Fibroblast of lung (primary cell): ENCODE measurements around the gene CIB4. TPM values are rescaled to one million over a fixed set of nuclear protein-coding genes. Genes with fewer than 3 reads are reported as not detected.

Experiments used
- DNase-seq, 2 donors: peaks; one replicate each; pipeline versions ENCODE4 v3.0.0 to v3.0.0-alpha.2; 2010; ENCODE audit warnings: low read depth in 2 of 2
- H2AFZ ChIP-seq: 2 replicates; pipeline ENCODE4 v1.5.1; 2012; ENCODE audit warnings: low read length, control low read depth, inconsistent platforms
- H3K27ac ChIP-seq: 2 replicates; pipeline ENCODE4 v1.5.1; 2011; ENCODE audit warnings: low read length, control low read depth; ENCODE audit not compliant: insufficient read depth
- H3K27me3 ChIP-seq: 2 replicates; pipeline ENCODE4 v1.5.1; 2011; ENCODE audit warnings: mild to moderate bottlenecking, low read length; ENCODE audit not compliant: control insufficient read depth, insufficient read depth
- H3K36me3 ChIP-seq: 2 replicates; pipeline ENCODE4 v1.5.1; 2011; ENCODE audit warnings: low read length; ENCODE audit not compliant: control insufficient read depth, insufficient read depth
- H3K4me1 ChIP-seq: 2 replicates; pipeline ENCODE4 v1.5.1; 2011; ENCODE audit warnings: low read length; ENCODE audit not compliant: control insufficient read depth, insufficient read depth; ENCODE audit errors: extremely low read depth
- H3K4me2 ChIP-seq: 2 replicates; pipeline ENCODE4 v1.5.1; 2011; ENCODE audit warnings: low read length, control low read depth; ENCODE audit not compliant: insufficient read depth; ENCODE audit errors: extremely low read depth
- H3K4me3 ChIP-seq, 4 experiments: fragments of 200-600 bp in 1 of 4; sonication (generic) in 1 of 4; replicated peaks in 1 of 4; 2 replicates each; pipeline ENCODE4 v1.5.1; 2011 to 2016; ENCODE audit warnings: low read length in 4 of 4, low read depth in 3 of 4, mild to moderate bottlenecking in 3 of 4, control low read depth in 2 of 4, inconsistent platforms in 1 of 4, mixed read lengths in 1 of 4; ENCODE audit not compliant: insufficient read depth in 1 of 4; ENCODE audit errors: control extremely low read depth in 1 of 4
- H3K79me2 ChIP-seq: 2 replicates; pipeline ENCODE4 v1.5.1; 2012; ENCODE audit warnings: mild to moderate bottlenecking, low read length, inconsistent platforms; ENCODE audit not compliant: control insufficient read depth, insufficient read depth
- H3K9ac ChIP-seq: 2 replicates; pipeline ENCODE4 v1.5.1; 2011; ENCODE audit warnings: mild to moderate bottlenecking, low read length, control low read depth; ENCODE audit not compliant: insufficient read depth
- H3K9me3 ChIP-seq: 2 replicates; pipeline ENCODE4 v1.5.1; 2012; ENCODE audit warnings: low read depth, low read length; ENCODE audit not compliant: control insufficient read depth, insufficient read depth
- H4K20me1 ChIP-seq: 2 replicates; pipeline ENCODE4 v1.5.1; 2011; ENCODE audit warnings: low read length; ENCODE audit not compliant: control insufficient read depth, insufficient read depth; ENCODE audit errors: extremely low read depth
- CTCF ChIP-seq, 2 donors: IDR thresholded peaks in 1 of 2; conservative IDR thresholded peaks in 1 of 2; 1 replicate in 1 of 2; 2 replicates in 1 of 2; pipeline ENCODE4 v1.5.1; 2011 to 2012; ENCODE audit warnings: low read length in 2 of 2, control low read depth in 1 of 2, inconsistent platforms in 1 of 2, low read depth in 1 of 2, mild to moderate bottlenecking in 1 of 2
- EZH2 ChIP-seq: IDR thresholded peaks from 2 replicates; pipeline ENCODE4 v1.5.1; 2012; ENCODE audit warnings: low read length, control low read depth, mild to moderate bottlenecking; ENCODE audit errors: missing control alignments
- polyA plus RNA-seq, 2 donors: library from polyadenylated mRNA; depleted of rRNA in 1 of 2; stranded (reverse) in 1 of 2; unstranded in 1 of 2; fragments of >200 nt; gene quantifications; 2 replicates each; pipeline ENCODE4 v1.2.1, GENCODE V29; 2011 to 2012; ENCODE audit warnings: missing spikeins in 1 of 2
- total RNA-seq: library from RNA; depleted of rRNA; stranded (reverse); fragments of >200 nt; gene quantifications from 2 replicates; pipeline ENCODE4 v1.2.1, GENCODE V29; 2014

The CIB4 gene
- total and polyA plus RNA-seq, 2 donors (not counting 1 experiment from before 2014, with no cell fraction given) = not detected

- Histone ChIP-seq H3K9ac (no peak overlapping the region), H3K27me3 (peaks cover 20% of the 10 kb centered on the region), H3K27ac (no peak overlapping the region), H3K4me2 (no peak overlapping the region), H3K36me3 (no peaks in the 10 kb centered on the region), H3K4me1 (no peaks in the 10 kb centered on the region), H3K9me3 (no peaks in the 10 kb centered on the region), H2AFZ (no peak overlapping the region), H3K79me2 (no peaks in the 10 kb centered on the region), H4K20me1 (no peaks in the 10 kb centered on the region), H3K4me3 (no peak overlapping the region)
- DNase-seq = no peak
- no peak for TF ChIP-seq CTCF (conservative IDR thresholded peaks at IDR 0.05 in 1 of 2, IDR thresholded peaks at IDR 0.05 in 1 of 2; ENCODE audit: low read depth in 1 of 2, low read length in 2 of 2)
- TF ChIP-seq EZH2 = no peak
Observed at GRCh38 chr2:26635401-26635800, 5.8 kb downstream of the CIB4 start.

GRCh38 chr2:26634636-26635230 lies 6.4 kb downstream of the CIB4 start:
- H3K9ac ChIP-seq = no peak overlapping the region
- H3K79me2 ChIP-seq = no peaks in the 10 kb centered on the region
- peaks cover 20% of the 10 kb centered on the region for H3K27me3 ChIP-seq
- H3K4me1 ChIP-seq = no peaks in the 10 kb centered on the region
- H3K36me3 ChIP-seq = no peaks in the 10 kb centered on the region
- no peak overlapping the region for H3K27ac ChIP-seq
- no peak overlapping the region for H2AFZ ChIP-seq
- no peak overlapping the region for H3K4me3 ChIP-seq
- TF ChIP-seq EZH2 = no peak
- no peak for TF ChIP-seq CTCF (conservative IDR thresholded peaks at IDR 0.05 in 1 of 2, IDR thresholded peaks at IDR 0.05 in 1 of 2; ENCODE audit: low read depth in 1 of 2, low read length in 2 of 2)
- H4K20me1 ChIP-seq = no peaks in the 10 kb centered on the region
- H3K4me2 ChIP-seq = no peak overlapping the region
- H3K9me3 ChIP-seq = no peaks in the 10 kb centered on the region
- DNase-seq = no peak

- Histone ChIP-seq H3K9ac (no peak overlapping the region), H3K4me2 (no peak overlapping the region), H2AFZ (no peak overlapping the region), H3K27ac (no peak overlapping the region), H4K20me1 (no peaks in the 10 kb centered on the region), H3K4me3 (no peak overlapping the region), H3K4me1 (no peaks in the 10 kb centered on the region), H3K9me3 (no peaks in the 10 kb centered on the region), H3K79me2 (no peaks in the 10 kb centered on the region), H3K27me3 (peaks cover 20% of the 10 kb centered on the region), H3K36me3 (no peaks in the 10 kb centered on the region)
- TF ChIP-seq EZH2 (no peak), CTCF (conservative IDR thresholded peaks at IDR 0.05 in 1 of 2, IDR thresholded peaks at IDR 0.05 in 1 of 2; ENCODE audit: low read depth in 1 of 2, low read length in 2 of 2) (no peak)
- no peak for DNase-seq
Observed at GRCh38 chr2:26633993-26634595, 7.1 kb downstream of the CIB4 start.
